Thyroid gland (tissue), 4 donors: ENCODE data around the gene SH3RF3.

Source experiments
- CTCF ChIP-seq, 6 experiments: fragments of 200-600 bp in 3 of 6; fragments of 450-650 bp in 3 of 6; sonication (generic) in 3 of 6; IDR thresholded peaks; one replicate each; pipeline ENCODE4 v1.5.1; 2016 to 2019; ENCODE audit warnings: antibody characterized with exemption in 6 of 6, mild to moderate bottlenecking in 2 of 6, inconsistent platforms in 1 of 6, moderate library complexity in 1 of 6
- POLR2A ChIP-seq, 2 donors: fragments of 450-650 bp; IDR thresholded peaks; one replicate each; pipeline ENCODE4 v1.6.1; 2017; ENCODE audit warnings: antibody characterized with exemption in 2 of 2, mild to moderate bottlenecking in 2 of 2, moderate library complexity in 1 of 2

DNA sequence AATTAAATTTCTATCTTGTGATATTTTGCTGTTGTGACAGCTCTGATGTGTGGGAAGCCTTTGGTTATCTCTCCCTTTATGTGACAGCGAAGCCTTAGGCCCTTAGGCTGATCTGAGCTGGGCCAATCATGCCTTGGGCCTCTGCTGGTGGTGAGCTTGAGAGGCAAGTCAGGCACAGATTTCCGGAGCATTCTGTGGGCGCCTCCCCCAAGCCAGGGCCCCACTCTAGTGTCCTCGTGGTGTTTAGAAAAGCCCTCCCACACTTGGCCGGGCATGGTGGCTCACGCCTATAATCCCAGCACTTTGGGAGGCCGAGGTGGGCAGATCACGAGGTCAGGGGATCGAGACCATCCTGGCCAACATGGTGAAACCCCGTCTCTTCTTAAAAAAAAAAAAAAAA, 239.8 kb downstream of the SH3RF3 start:
- TF ChIP-seq CTCF (IDR thresholded peaks at IDR 0.05) (no peak), POLR2A (IDR thresholded peaks at IDR 0.05) (no peak)
